ENCODE measurements around the gene PKN1.

DNA sequence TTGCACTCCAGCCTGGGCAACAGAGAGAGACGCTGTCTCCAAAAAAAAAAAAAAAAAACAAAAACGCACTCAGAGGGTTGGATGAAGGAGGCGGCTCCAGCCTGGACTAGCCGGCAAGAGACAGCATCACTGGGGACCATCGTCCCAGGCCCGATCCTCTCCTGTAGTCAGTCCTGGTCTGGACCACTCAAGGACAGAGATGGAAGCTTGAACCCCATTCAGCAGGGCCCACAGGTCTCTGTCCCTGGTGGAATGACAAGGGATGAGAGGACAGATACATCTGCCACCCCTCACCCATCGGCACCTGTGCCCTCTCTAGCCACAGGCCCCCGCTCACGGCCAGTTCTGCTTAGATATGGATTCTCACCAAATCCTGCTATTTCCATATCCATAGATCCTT is 37.8 kb upstream of the PKN1 start:
- TF ChIP-seq, protein P1, sequence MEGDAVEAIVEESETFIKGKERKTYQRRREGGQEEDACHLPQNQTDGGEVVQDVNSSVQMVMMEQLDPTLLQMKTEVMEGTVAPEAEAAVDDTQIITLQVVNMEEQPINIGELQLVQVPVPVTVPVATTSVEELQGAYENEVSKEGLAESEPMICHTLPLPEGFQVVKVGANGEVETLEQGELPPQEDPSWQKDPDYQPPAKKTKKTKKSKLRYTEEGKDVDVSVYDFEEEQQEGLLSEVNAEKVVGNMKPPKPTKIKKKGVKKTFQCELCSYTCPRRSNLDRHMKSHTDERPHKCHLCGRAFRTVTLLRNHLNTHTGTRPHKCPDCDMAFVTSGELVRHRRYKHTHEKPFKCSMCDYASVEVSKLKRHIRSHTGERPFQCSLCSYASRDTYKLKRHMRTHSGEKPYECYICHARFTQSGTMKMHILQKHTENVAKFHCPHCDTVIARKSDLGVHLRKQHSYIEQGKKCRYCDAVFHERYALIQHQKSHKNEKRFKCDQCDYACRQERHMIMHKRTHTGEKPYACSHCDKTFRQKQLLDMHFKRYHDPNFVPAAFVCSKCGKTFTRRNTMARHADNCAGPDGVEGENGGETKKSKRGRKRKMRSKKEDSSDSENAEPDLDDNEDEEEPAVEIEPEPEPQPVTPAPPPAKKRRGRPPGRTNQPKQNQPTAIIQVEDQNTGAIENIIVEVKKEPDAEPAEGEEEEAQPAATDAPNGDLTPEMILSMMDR (IDR thresholded peaks at IDR 0.05), result no peak
- no peak for TF ChIP-seq POLR2A (IDR thresholded peaks at IDR 0.05)
